K562 (cell line): Measurements from ENCODE around the gene MDN1. TPM values are rescaled to one million over a fixed set of nuclear protein-coding genes. Genes with fewer than 3 reads are reported as not detected.

Experiments used
- FOXO4 ChIP-seq: fragments of 450-650 bp; formaldehyde crosslinking; IDR thresholded peaks from 2 replicates; pipeline ENCODE4 v1.4.0; 2020; ENCODE audit warnings: mild to moderate bottlenecking, moderate library complexity
- RFX1 ChIP-seq: fragments of 450-650 bp; IDR thresholded peaks from 2 replicates; pipeline ENCODE4 v1.6.1; 2016; ENCODE audit warnings: mild to moderate bottlenecking, moderate library complexity
- polyA plus RNA-seq, 8 experiments: library from polyadenylated mRNA; depleted of rRNA in 4 of 8; stranded (reverse) in 5 of 8; unstranded in 3 of 8; fragments of >200 nt; fragmentation: Nextera tagmentation in 2 of 8; fragmentation: Illumina TruSeq in 1 of 8; extraction: Ambion mirVana in 2 of 8; extraction: Trizol in 1 of 8; gene quantifications; 2 replicates each; pipeline versions ENCODE4 v1.2.1 to v1.2.3, GENCODE V29; 2011 to 2014; ENCODE audit warnings: inconsistent platforms in 1 of 8, missing spikeins in 1 of 8
- total RNA-seq, 7 experiments: library from RNA; depleted of rRNA in 6 of 7; stranded (reverse); fragments of >200 nt in 6 of 7; fragmentation: Illumina TruSeq in 2 of 7; extraction: Trizol in 2 of 7; gene quantifications; 2 replicates each; pipeline versions ENCODE4 v1.2.1 to v1.2.3, GENCODE V29; 2011 to 2021; ENCODE audit warnings: low replicate concordance in 1 of 7
- TF ChIP-seq, protein P1 (sequence below): sonication (generic); formaldehyde crosslinking; IDR thresholded peaks from 2 replicates; pipeline ENCODE4 v1.8.0; 2022; ENCODE audit warnings: mild to moderate bottlenecking, missing genetic modification reagents
- TF ChIP-seq, protein P2 (sequence below): fragments of 450-650 bp; IDR thresholded peaks from 2 replicates; pipeline ENCODE4 v1.6.1; 2016; ENCODE audit warnings: mild to moderate bottlenecking
- TF ChIP-seq, protein P3 (sequence below): fragments of 200-800 bp; sonication (Bioruptor generic); IDR thresholded peaks from 2 replicates; pipeline ENCODE4 v1.6.1; 2017; ENCODE audit warnings: missing genetic modification characterization, missing compliant biosample characterization
- TF ChIP-seq, protein P4 (sequence below): fragments of 450-650 bp; IDR thresholded peaks from 2 replicates; pipeline ENCODE4 v1.6.1; 2018; ENCODE audit warnings: mild to moderate bottlenecking, low read depth; ENCODE audit not compliant: partially characterized antibody

Gene MDN1
- total and polyA plus RNA-seq, 9 of the 15 experiments (the other 6 are each of a cell fraction or from before 2014, with no cell fraction given), result 25.6 to 93.6 (median 43.0) TPM

DNA sequence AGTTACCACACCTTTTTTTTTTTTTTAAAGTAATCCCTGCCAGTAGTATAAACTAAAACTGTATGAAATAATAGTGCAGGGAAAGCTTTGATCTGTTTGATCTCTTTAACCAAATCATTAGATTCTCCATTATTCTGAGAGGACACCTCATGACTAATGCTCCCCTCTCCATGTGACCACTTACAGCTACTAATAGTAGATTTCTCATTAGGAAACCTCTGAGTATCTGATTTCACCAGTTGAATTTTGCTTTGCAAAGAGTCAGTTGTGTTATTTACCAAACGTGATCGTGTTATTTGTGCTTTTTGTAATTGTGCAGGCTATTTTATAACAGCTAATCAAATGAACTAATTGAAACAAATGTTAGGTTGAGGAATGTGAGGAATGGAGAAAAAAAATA, 22.6 kb upstream of the MDN1 start (continued):
- TF ChIP-seq, protein P1, sequence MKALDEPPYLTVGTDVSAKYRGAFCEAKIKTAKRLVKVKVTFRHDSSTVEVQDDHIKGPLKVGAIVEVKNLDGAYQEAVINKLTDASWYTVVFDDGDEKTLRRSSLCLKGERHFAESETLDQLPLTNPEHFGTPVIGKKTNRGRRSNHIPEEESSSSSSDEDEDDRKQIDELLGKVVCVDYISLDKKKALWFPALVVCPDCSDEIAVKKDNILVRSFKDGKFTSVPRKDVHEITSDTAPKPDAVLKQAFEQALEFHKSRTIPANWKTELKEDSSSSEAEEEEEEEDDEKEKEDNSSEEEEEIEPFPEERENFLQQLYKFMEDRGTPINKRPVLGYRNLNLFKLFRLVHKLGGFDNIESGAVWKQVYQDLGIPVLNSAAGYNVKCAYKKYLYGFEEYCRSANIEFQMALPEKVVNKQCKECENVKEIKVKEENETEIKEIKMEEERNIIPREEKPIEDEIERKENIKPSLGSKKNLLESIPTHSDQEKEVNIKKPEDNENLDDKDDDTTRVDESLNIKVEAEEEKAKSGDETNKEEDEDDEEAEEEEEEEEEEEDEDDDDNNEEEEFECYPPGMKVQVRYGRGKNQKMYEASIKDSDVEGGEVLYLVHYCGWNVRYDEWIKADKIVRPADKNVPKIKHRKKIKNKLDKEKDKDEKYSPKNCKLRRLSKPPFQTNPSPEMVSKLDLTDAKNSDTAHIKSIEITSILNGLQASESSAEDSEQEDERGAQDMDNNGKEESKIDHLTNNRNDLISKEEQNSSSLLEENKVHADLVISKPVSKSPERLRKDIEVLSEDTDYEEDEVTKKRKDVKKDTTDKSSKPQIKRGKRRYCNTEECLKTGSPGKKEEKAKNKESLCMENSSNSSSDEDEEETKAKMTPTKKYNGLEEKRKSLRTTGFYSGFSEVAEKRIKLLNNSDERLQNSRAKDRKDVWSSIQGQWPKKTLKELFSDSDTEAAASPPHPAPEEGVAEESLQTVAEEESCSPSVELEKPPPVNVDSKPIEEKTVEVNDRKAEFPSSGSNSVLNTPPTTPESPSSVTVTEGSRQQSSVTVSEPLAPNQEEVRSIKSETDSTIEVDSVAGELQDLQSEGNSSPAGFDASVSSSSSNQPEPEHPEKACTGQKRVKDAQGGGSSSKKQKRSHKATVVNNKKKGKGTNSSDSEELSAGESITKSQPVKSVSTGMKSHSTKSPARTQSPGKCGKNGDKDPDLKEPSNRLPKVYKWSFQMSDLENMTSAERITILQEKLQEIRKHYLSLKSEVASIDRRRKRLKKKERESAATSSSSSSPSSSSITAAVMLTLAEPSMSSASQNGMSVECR (CRISPR knock-in tag), result no peak
- TF ChIP-seq, protein P2, sequence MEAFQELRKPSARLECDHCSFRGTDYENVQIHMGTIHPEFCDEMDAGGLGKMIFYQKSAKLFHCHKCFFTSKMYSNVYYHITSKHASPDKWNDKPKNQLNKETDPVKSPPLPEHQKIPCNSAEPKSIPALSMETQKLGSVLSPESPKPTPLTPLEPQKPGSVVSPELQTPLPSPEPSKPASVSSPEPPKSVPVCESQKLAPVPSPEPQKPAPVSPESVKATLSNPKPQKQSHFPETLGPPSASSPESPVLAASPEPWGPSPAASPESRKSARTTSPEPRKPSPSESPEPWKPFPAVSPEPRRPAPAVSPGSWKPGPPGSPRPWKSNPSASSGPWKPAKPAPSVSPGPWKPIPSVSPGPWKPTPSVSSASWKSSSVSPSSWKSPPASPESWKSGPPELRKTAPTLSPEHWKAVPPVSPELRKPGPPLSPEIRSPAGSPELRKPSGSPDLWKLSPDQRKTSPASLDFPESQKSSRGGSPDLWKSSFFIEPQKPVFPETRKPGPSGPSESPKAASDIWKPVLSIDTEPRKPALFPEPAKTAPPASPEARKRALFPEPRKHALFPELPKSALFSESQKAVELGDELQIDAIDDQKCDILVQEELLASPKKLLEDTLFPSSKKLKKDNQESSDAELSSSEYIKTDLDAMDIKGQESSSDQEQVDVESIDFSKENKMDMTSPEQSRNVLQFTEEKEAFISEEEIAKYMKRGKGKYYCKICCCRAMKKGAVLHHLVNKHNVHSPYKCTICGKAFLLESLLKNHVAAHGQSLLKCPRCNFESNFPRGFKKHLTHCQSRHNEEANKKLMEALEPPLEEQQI, result no peak
- TF ChIP-seq RFX1 (no peak), FOXO4 (CRISPR knock-in tag) (no peak)
- TF ChIP-seq, protein P3, sequence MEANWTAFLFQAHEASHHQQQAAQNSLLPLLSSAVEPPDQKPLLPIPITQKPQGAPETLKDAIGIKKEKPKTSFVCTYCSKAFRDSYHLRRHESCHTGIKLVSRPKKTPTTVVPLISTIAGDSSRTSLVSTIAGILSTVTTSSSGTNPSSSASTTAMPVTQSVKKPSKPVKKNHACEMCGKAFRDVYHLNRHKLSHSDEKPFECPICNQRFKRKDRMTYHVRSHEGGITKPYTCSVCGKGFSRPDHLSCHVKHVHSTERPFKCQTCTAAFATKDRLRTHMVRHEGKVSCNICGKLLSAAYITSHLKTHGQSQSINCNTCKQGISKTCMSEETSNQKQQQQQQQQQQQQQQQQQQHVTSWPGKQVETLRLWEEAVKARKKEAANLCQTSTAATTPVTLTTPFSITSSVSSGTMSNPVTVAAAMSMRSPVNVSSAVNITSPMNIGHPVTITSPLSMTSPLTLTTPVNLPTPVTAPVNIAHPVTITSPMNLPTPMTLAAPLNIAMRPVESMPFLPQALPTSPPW (CRISPR knock-in tag), result no peak
- TF ChIP-seq, protein P4, sequence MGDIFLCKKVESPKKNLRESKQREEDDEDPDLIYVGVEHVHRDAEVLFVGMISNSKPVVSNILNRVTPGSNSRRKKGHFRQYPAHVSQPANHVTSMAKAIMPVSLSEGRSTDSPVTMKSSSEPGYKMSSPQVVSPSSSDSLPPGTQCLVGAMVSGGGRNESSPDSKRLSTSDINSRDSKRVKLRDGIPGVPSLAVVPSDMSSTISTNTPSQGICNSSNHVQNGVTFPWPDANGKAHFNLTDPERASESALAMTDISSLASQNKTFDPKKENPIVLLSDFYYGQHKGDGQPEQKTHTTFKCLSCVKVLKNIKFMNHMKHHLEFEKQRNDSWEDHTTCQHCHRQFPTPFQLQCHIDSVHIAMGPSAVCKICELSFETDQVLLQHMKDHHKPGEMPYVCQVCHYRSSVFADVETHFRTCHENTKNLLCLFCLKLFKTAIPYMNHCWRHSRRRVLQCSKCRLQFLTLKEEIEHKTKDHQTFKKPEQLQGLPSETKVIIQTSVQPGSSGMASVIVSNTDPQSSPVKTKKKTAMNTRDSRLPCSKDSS, result no peak
